Tibial artery (tissue), 4 donors: ENCODE data around the gene CHD8.

Experiments used
- DNase-seq, 2 donors: peaks; one replicate each; pipeline ENCODE4 v3.0.0-alpha.2; 2019
- H3K27ac ChIP-seq, 2 donors: fragments of 200-600 bp; sonication (generic) in 1 of 2; 1 replicate in 1 of 2; 2 replicates in 1 of 2; pipeline ENCODE4 v1.5.1; 2018 to 2019; ENCODE audit warnings: mild to moderate bottlenecking in 1 of 2
- H3K27me3 ChIP-seq, 2 donors: fragments of 200-600 bp; sonication (generic) in 1 of 2; one replicate each; pipeline versions ENCODE4 v1.5.1 to v1.6.0; 2016 to 2019
- H3K36me3 ChIP-seq, 3 donors: fragments of 200-600 bp; sonication (generic) in 2 of 3; one replicate each; pipeline ENCODE4 v1.5.1; 2016 to 2019; ENCODE audit warnings: mild to moderate bottlenecking in 2 of 3
- H3K4me1 ChIP-seq, 4 donors: fragments of 200-600 bp; sonication (generic) in 2 of 4; 1 replicate in 3 of 4; 2 replicates in 1 of 4; pipeline ENCODE4 v1.5.1; 2016 to 2019
- H3K4me3 ChIP-seq, 2 donors: fragments of 200-600 bp; sonication (generic) in 1 of 2; 1 replicate in 1 of 2; 2 replicates in 1 of 2; pipeline ENCODE4 v1.5.1; 2018 to 2019; ENCODE audit warnings: mild to moderate bottlenecking in 2 of 2
- H3K9me3 ChIP-seq, 3 donors: fragments of 200-600 bp; sonication (generic) in 1 of 3; one replicate each; pipeline ENCODE4 v1.5.1; 2016 to 2019
- CTCF ChIP-seq, 2 experiments: fragments of 200-600 bp in 1 of 2; fragments of 450-650 bp in 1 of 2; IDR thresholded peaks; one replicate each; pipeline ENCODE4 v1.5.1; 2017 to 2019; ENCODE audit warnings: antibody characterized with exemption in 2 of 2, mild to moderate bottlenecking in 1 of 2, moderate library complexity in 1 of 2
- intact Hi-C: fragments of 100-400 bp; cut with DNase I; formaldehyde crosslinking; loops from one replicate; pipeline ENCODE4 v1.15.0; 2023; ENCODE audit warnings: low total_unique reads

Gene CHD8

GRCh38 chr14:21498540-21499526 is 42.9 kb upstream of the CHD8 start:
- intact Hi-C loops: no loop called here
- DNase-seq: no peak
- peaks cover 58 to 100% (median 82%) of the 10 kb centered on the region in 3 donors for H3K36me3 ChIP-seq
- TF ChIP-seq CTCF (IDR thresholded peaks at IDR 0.05): peak; percentile 41 to 53
- no peak overlapping the region for H3K27ac ChIP-seq
- H3K4me1 ChIP-seq: peaks cover 0 to 6% (median 0%) of the 10 kb centered on the region in 4 donors
- H3K27me3 ChIP-seq: no peaks in the 10 kb centered on the region
- H3K9me3 ChIP-seq: no peaks in the 10 kb centered on the region
- H3K4me3 ChIP-seq: no peak overlapping the region

GRCh38 chr14:21496453-21496852 is 40.5 kb upstream of the CHD8 start:
- TF ChIP-seq CTCF (IDR thresholded peaks at IDR 0.05): no peak

GRCh38 chr14:21494902-21495762 is 39.2 kb upstream of the CHD8 start:
- TF ChIP-seq CTCF (IDR thresholded peaks at IDR 0.05): no peak
- intact Hi-C loops: no loop called here
- H3K4me1 ChIP-seq: no peaks in the 10 kb centered on the region
- H3K36me3 ChIP-seq: peaks cover 71 to 100% (median 93%) of the 10 kb centered on the region in 3 donors
- no peak overlapping the region for H3K4me3 ChIP-seq
- no peaks in the 10 kb centered on the region for H3K9me3 ChIP-seq
- no peaks in the 10 kb centered on the region for H3K27me3 ChIP-seq
- DNase-seq: no peak
- no peak overlapping the region for H3K27ac ChIP-seq

More at GRCh38 chr14:21496453-21496852, 40.5 kb upstream of the CHD8 start:
- Histone ChIP-seq H3K36me3 (peaks cover 65 to 100% (median 90%) of the 10 kb centered on the region in 3 donors), H3K9me3 (no peaks in the 10 kb centered on the region), H3K4me1 (no peaks in the 10 kb centered on the region), H3K27ac (no peak overlapping the region), H3K27me3 (no peaks in the 10 kb centered on the region), H3K4me3 (no peak overlapping the region)
- intact Hi-C loops: no loop called here
- DNase-seq: no peak

GRCh38 chr14:21486640-21487087 is 30.7 kb upstream of the CHD8 start:
- Histone ChIP-seq H3K9me3 (no peaks in the 10 kb centered on the region), H3K27me3 (no peaks in the 10 kb centered on the region), H3K4me3 (no peak overlapping the region), H3K27ac (no peak overlapping the region), H3K36me3 (peaks cover 42 to 59% (median 47%) of the 10 kb centered on the region in 3 donors), H3K4me1 (no peaks in the 10 kb centered on the region)
- no peak for DNase-seq
- intact Hi-C loops: no loop called here
- no peak for TF ChIP-seq CTCF (IDR thresholded peaks at IDR 0.05)

GRCh38 chr14:21476925-21477681 is 21.2 kb upstream of the CHD8 start, which contains the start of the genes RAB2B and TOX4:
Gene RAB2B, minus strand, starts transcription at chr14:21476959. Its CDS starts 87 bp downstream, at chr14:21476872.
Gene TOX4, plus strand, starts transcription at chr14:21477195. Its CDS starts 84 bp downstream, at chr14:21477279.
- H3K4me1 ChIP-seq: peaks cover 0 to 28% (median 17%) of the 10 kb centered on the region in 4 donors
- DNase-seq: peak; percentile 97 to 98
- H3K4me3 ChIP-seq: peak within 1 kb of the TSS; percentile 76 to 90
- no peaks in the 10 kb centered on the region for H3K27me3 ChIP-seq
- H3K27ac ChIP-seq: peak within 1 kb of the TSS; percentile 84 to 94
- peaks cover 4 to 38% (median 32%) of the 10 kb centered on the region in 3 donors for H3K36me3 ChIP-seq
- peak; percentile 99 for TF ChIP-seq CTCF (IDR thresholded peaks at IDR 0.05)
- H3K9me3 ChIP-seq: no peaks in the 10 kb centered on the region
- intact Hi-C loops: no loop called here
